Subcutaneous abdominal adipose tissue (tissue), 5 donors: ENCODE measurements around the gene DNAJC1.

Experiments used
- H3K27ac ChIP-seq: one replicate; pipeline ENCODE4 v1.7.0; 2013; ENCODE audit warnings: low read depth, mild to moderate bottlenecking, inconsistent platforms, low read length, moderate library complexity
- H3K27me3 ChIP-seq, 5 donors: one replicate each; pipeline ENCODE4 v1.7.0; 2013; ENCODE audit warnings: low read length in 5 of 5, inconsistent platforms in 1 of 5; ENCODE audit not compliant: control insufficient read depth in 5 of 5, insufficient read depth in 4 of 5
- H3K36me3 ChIP-seq, 5 donors: one replicate each; pipeline ENCODE4 v1.7.0; 2013; ENCODE audit warnings: low read length in 5 of 5; ENCODE audit not compliant: control insufficient read depth in 5 of 5, insufficient read depth in 5 of 5
- H3K4me1 ChIP-seq, 5 donors: one replicate each; pipeline ENCODE4 v1.7.0; 2013; ENCODE audit warnings: low read length in 5 of 5, mild to moderate bottlenecking in 3 of 5, moderate library complexity in 1 of 5; ENCODE audit not compliant: control insufficient read depth in 5 of 5, insufficient read depth in 5 of 5
- H3K4me3 ChIP-seq, 5 donors: one replicate each; pipeline ENCODE4 v1.7.0; 2013; ENCODE audit warnings: low read length in 5 of 5, low read depth in 1 of 5
- H3K9ac ChIP-seq, 5 donors: one replicate each; pipeline ENCODE4 v1.7.0; 2013; ENCODE audit warnings: low read length in 5 of 5, mild to moderate bottlenecking in 4 of 5, moderate library complexity in 3 of 5
- H3K9me3 ChIP-seq, 5 donors: one replicate each; pipeline ENCODE4 v1.7.0; 2013; ENCODE audit warnings: low read length in 5 of 5; ENCODE audit not compliant: control insufficient read depth in 5 of 5
- donor health status: healthy.
- donor health status: healthy.
- donor health status: healthy.
- donor health status: healthy.
- donor health status: healthy.

DNAJC1 gene

DNA sequence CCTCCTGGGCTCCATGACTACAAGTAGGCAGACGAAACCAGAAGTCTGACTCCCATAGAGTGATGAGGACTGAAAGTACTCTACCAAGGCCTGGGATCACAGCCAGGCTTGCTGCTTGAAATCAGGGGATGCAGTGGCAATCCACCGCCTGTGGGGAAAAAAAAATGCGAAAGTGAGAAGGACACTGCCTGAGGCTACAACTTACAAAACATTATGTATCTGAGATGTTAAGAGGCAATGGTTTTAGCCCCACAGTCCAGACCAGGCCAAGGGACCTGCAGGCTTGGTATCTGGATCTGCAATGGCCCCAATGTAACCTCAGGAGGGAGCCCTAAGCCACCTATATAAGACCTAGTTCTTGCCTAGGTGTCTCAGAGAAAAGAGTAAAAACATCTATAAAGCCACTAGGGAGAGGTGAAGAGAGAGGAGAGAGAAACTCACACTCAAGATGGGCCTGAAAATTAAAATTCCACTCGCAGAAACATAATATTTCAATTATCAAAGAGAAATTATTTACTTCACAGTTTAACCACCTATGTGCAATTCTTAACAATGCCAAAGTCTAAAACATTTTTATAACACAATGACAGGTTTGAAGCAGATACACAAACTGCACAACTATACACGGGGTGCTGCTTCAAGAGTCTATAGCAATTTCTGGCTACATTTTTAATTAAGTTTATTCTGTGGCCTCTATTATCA is 13.9 kb downstream of the DNAJC1 start:
- H3K9me3 ChIP-seq, result peaks cover 0 to 3% (median 0%) of the 10 kb centered on the region in 5 donors
- H3K4me1 ChIP-seq, result no peaks in the 10 kb centered on the region
- no peak overlapping the region for H3K4me3 ChIP-seq
- H3K36me3 ChIP-seq, result no peaks in the 10 kb centered on the region
- H3K27me3 ChIP-seq, result no peaks in the 10 kb centered on the region
- no peak overlapping the region for H3K9ac ChIP-seq
- H3K27ac ChIP-seq, result no peak overlapping the region

- H3K36me3 ChIP-seq, result no peaks in the 10 kb centered on the region
- no peaks in the 10 kb centered on the region for H3K4me1 ChIP-seq
- H3K4me3 ChIP-seq, result no peak overlapping the region
- no peaks in the 10 kb centered on the region for H3K27me3 ChIP-seq
- no peak overlapping the region for H3K9ac ChIP-seq
- H3K9me3 ChIP-seq, result peaks cover 0 to 3% (median 0%) of the 10 kb centered on the region in 5 donors
- no peak overlapping the region for H3K27ac ChIP-seq
Observed at GRCh38 chr10:21985541-21985940, 18.0 kb downstream of the DNAJC1 start.

- Histone ChIP-seq H3K36me3 (no peaks in the 10 kb centered on the region), H3K27me3 (no peaks in the 10 kb centered on the region), H3K4me1 (peaks cover 0 to 9% (median 5%) of the 10 kb centered on the region in 5 donors), H3K9ac (no peak overlapping the region), H3K9me3 (peaks cover 0 to under 1% (median 0%) of the 10 kb centered on the region in 5 donors), H3K27ac (no peak overlapping the region), H3K4me3 (no peak overlapping the region)
Observed at GRCh38 chr10:21981118-21981517, 22.4 kb downstream of the DNAJC1 start.

DNA sequence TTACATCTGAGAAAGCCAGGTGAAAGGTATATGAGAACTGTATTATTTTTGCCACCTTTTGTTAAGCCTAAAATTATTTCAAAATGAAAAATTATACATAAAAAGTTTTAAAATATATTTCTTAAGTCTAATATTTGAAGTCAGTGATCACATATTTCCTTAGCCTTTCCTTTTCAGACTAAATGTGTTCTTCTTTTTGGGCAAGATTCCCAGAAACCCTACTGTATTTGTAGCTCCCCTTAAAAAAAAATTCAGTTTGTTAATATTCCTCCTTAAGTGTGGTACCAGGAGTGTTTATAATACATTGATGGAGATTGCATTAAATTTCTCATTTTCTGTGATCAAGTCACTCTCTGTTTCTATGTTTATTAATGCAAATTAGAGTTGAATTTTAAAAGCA is 22.8 kb downstream of the DNAJC1 start:
- no peak overlapping the region for H3K9ac ChIP-seq
- no peaks in the 10 kb centered on the region for H3K36me3 ChIP-seq
- H3K4me1 ChIP-seq, result peaks cover 0 to 9% (median 5%) of the 10 kb centered on the region in 5 donors
- H3K9me3 ChIP-seq, result no peaks in the 10 kb centered on the region
- H3K4me3 ChIP-seq, result no peak overlapping the region
- no peaks in the 10 kb centered on the region for H3K27me3 ChIP-seq
- no peak overlapping the region for H3K27ac ChIP-seq

DNA sequence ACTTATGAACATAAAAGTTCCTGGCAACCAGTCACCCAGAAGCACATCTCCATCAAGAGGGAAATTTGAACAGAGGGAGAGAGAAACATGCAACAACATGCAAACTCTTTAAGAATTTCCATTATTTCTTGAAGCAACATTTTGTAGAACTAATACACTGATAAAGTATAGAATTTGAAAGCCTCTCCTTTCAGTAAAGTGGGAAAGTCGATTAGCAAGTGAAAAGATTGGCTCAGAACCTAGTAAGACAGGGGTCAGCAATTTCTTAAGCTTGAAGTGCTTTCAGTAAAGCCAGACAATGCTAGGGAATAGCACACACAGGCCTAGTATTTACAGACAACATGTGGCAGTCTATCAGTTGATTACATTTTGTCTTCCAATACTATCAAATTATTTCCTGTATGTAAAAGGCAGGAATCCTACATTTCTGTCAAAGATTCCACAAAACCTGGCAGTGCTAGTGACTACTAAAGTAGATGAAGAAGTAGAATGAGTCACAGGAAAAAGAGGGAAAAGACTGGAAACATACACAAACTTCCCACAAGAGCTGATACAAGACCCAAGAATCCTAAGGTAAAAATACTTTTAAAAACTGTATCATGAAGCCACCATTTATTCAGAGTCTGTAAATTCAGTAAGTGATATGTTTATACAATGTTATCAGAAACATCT is 25.2 kb downstream of the DNAJC1 start:
- H3K36me3 ChIP-seq, result no peaks in the 10 kb centered on the region
- H3K27ac ChIP-seq, result no peak overlapping the region
- H3K27me3 ChIP-seq, result no peaks in the 10 kb centered on the region
- no peak overlapping the region for H3K9ac ChIP-seq
- H3K4me3 ChIP-seq, result no peak overlapping the region
- H3K4me1 ChIP-seq, result peaks cover 0 to 9% (median 5%) of the 10 kb centered on the region in 5 donors
- H3K9me3 ChIP-seq, result no peaks in the 10 kb centered on the region

DNA sequence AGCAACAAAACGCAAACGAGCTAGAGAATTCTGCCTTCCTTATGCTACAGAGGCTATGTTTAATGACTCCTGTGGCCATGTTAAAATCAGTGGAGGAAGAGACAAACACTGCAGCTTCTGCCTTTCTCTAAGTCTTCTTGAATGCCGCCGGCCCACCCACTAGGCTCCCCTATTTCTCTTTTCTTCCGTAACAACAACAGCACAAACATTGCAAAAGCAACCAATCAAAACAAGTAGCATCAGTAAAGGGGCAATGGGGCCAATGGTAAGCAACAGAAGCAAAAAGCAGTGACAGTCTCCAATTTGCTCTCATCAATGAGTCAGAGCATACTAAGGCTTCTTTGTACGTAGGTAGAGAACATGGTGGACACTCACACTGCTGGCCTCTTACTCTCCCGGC is 26.8 kb downstream of the DNAJC1 start:
- no peaks in the 10 kb centered on the region for H3K27me3 ChIP-seq
- no peak overlapping the region for H3K9ac ChIP-seq
- H3K27ac ChIP-seq, result no peak overlapping the region
- no peaks in the 10 kb centered on the region for H3K9me3 ChIP-seq
- no peaks in the 10 kb centered on the region for H3K36me3 ChIP-seq
- H3K4me3 ChIP-seq, result no peak overlapping the region
- peaks cover 0 to 9% (median 5%) of the 10 kb centered on the region in 5 donors for H3K4me1 ChIP-seq

GRCh38 chr10:21976280-21976679 is 27.2 kb downstream of the DNAJC1 start:
- H3K4me3 ChIP-seq, result no peak overlapping the region
- peaks cover 0 to 9% (median 5%) of the 10 kb centered on the region in 5 donors for H3K4me1 ChIP-seq
- H3K36me3 ChIP-seq, result no peaks in the 10 kb centered on the region
- H3K9ac ChIP-seq, result no peak overlapping the region
- H3K27me3 ChIP-seq, result no peaks in the 10 kb centered on the region
- no peaks in the 10 kb centered on the region for H3K9me3 ChIP-seq
- no peak overlapping the region for H3K27ac ChIP-seq

GRCh38 chr10:21975378-21975990 is 28.0 kb downstream of the DNAJC1 start:
- no peaks in the 10 kb centered on the region for H3K9me3 ChIP-seq
- no peaks in the 10 kb centered on the region for H3K27me3 ChIP-seq
- peaks cover 0 to 9% (median 5%) of the 10 kb centered on the region in 5 donors for H3K4me1 ChIP-seq
- H3K36me3 ChIP-seq, result no peaks in the 10 kb centered on the region
- H3K9ac ChIP-seq, result no peak overlapping the region
- H3K27ac ChIP-seq, result no peak overlapping the region
- no peak overlapping the region for H3K4me3 ChIP-seq

DNA sequence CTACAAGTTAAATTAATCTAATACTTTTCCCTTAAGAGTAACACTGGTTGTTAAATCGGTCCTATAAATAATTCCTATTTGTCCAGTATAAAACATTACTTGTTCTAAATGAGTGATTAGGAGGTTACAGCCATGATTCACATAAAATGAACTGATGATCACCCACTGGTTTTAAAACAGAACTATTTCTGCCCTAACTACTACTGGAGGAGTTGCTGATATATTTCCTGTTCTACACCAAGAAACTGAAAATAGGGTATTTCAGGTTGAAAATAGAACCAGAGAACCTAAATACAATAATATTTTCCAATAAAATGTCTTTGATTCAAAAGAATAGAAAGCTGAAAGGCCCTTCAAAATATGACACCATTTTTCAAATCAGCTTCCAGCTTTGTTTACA is 30.9 kb downstream of the DNAJC1 start:
- no peak overlapping the region for H3K27ac ChIP-seq
- H3K9ac ChIP-seq, result no peak overlapping the region
- H3K27me3 ChIP-seq, result no peaks in the 10 kb centered on the region
- no peaks in the 10 kb centered on the region for H3K4me1 ChIP-seq
- H3K9me3 ChIP-seq, result no peaks in the 10 kb centered on the region
- H3K4me3 ChIP-seq, result no peak overlapping the region
- H3K36me3 ChIP-seq, result no peaks in the 10 kb centered on the region
